ENCODE results near the gene DAPK1.

- TF ChIP-seq YBX1 (IDR thresholded peaks at IDR 0.05) (no peak), EP300 (IDR thresholded peaks at IDR 0.05; ENCODE audit: borderline replicate concordance in 1 of 2, control insufficient read depth in 1 of 2, low read depth in 2 of 2, low read length in 2 of 2) (no peak), POLR2A (IDR thresholded peaks at IDR 0.05; ENCODE audit: low read depth, low read length) (no peak), POLR2AphosphoS5 (IDR thresholded peaks at IDR 0.05; ENCODE audit: low read length) (no peak), GABPA (IDR thresholded peaks at IDR 0.05; ENCODE audit: low read depth) (no peak), MYC (IDR thresholded peaks at IDR 0.05; ENCODE audit: insufficient read depth, insufficient read length, insufficient replicate concordance, low read length, severe bottlenecking) (no peak)
- TF ChIP-seq, protein P1, sequence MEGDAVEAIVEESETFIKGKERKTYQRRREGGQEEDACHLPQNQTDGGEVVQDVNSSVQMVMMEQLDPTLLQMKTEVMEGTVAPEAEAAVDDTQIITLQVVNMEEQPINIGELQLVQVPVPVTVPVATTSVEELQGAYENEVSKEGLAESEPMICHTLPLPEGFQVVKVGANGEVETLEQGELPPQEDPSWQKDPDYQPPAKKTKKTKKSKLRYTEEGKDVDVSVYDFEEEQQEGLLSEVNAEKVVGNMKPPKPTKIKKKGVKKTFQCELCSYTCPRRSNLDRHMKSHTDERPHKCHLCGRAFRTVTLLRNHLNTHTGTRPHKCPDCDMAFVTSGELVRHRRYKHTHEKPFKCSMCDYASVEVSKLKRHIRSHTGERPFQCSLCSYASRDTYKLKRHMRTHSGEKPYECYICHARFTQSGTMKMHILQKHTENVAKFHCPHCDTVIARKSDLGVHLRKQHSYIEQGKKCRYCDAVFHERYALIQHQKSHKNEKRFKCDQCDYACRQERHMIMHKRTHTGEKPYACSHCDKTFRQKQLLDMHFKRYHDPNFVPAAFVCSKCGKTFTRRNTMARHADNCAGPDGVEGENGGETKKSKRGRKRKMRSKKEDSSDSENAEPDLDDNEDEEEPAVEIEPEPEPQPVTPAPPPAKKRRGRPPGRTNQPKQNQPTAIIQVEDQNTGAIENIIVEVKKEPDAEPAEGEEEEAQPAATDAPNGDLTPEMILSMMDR (IDR thresholded peaks at IDR 0.05 in 2 of 3, conservative IDR thresholded peaks at IDR 0.05 in 1 of 3; ENCODE audit: control insufficient read depth in 2 of 3, extremely low read depth in 1 of 3, insufficient read depth in 1 of 3, low read depth in 3 of 3, low read length in 3 of 3): no peak
Measured at GRCh38 chr9:87592554-87593358, 95.1 kb downstream of the DAPK1 start.
